ENCODE data around the gene AMACR.
"Not testable (repeated sequence)": the region's sequence is repeated elsewhere in the genome, so short reads cannot be mapped to it uniquely, and the experiment has no call there.

AMACR gene

DNA sequence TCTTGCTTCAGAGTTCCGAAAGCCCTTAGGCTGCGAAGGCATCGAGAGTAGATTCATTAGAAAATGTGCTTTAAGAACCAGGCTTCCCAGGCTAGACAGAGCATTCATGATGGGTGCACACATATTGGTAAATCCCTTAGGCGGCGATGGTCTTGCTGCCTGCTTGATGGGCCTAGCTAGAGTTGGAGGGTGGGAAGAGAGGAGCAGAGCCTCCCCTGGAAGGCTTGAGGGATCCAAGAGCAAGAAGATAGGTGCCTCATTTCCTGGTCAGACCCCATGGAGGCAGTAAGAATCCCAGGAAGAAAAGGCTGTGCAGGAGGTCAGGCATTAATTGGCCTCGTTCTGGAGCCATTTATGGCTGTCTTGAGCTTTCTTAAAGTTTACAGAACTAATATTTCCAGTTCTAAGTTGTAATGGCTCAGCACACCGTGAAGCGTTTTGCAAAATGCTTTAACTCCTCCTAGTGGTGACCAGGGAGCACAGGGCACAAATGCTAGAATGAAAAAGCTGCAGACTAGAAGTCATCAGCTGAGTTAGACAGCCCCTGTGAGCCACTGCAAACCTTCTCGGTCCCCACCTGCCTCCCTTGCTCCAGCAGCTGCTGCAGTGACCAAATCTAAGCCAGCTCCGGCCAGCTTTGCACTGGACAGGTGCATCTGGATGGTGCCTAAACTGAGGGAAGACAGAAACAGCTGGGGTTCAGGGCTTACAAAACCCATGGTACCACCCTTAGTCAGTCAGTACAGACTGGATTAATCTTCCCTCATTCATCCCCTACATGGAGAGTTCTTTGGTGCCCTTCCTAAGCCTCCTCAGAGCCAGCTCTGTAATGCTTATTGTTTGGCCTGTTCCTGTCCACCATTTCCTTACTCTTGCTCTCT, 38.0 kb downstream of the AMACR start:
- no peak for DNase-seq (ENCODE audit: low read depth in 2 of 2, low spot score in 1 of 2)

GRCh38 chr5:33968211-33969005, 39.4 kb downstream of the AMACR start:
- DNase-seq (ENCODE audit: low read depth in 2 of 2, low spot score in 1 of 2) = no peak

GRCh38 chr5:33966805-33967204, 41.0 kb downstream of the AMACR start:
- no peak for DNase-seq (ENCODE audit: low read depth in 2 of 2, low spot score in 1 of 2)

DNA sequence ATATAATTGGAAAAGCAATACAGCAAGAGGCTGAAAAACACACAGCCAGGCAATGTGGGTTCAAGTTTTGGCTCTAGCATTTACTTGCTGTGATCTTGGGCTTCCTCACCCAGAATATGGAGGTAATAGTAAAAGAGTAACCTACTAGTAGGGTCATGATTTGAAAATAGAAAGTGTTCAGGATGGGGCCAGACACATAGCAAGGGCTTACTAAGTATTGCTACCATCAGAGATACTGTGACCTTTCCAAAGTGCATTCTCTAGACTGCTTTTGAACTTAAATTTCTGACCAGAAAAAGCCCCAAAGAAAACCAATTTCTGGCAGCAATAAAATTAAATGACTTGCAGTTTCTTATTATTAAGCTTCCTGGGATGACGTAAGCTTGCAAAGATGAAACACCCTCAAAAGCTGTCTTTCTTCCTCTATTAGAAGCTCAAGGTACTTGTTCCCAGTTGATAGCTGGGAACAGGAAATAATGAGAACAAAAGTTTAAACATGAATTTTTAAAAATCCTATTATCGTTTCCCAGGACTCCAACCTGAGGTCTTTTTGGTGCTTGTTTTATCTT, 43.6 kb downstream of the AMACR start:
- DNase-seq (ENCODE audit: low read depth in 2 of 2, low spot score in 1 of 2) = no peak

DNA sequence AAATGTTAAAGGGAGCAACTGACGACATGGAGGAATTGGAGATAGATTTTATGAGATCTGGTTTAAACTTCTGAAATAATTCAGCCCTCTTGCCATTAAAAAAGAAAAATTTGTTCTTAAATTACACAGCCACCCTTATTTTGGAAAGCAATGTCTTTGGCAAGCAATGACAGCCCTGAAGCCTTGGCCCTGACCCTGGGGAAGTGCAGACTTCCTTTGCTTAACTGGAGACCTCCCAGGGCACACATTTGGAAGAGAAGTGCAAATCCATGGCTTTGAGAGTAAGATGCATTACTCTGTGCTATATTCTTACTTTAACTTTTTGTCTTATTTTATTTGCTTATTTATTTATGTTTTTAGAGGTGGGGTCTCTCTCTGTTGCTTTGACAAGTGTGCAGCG, 49.7 kb downstream of the AMACR start:
- no peak for DNase-seq (ENCODE audit: low read depth in 2 of 2, low spot score in 1 of 2)

DNA sequence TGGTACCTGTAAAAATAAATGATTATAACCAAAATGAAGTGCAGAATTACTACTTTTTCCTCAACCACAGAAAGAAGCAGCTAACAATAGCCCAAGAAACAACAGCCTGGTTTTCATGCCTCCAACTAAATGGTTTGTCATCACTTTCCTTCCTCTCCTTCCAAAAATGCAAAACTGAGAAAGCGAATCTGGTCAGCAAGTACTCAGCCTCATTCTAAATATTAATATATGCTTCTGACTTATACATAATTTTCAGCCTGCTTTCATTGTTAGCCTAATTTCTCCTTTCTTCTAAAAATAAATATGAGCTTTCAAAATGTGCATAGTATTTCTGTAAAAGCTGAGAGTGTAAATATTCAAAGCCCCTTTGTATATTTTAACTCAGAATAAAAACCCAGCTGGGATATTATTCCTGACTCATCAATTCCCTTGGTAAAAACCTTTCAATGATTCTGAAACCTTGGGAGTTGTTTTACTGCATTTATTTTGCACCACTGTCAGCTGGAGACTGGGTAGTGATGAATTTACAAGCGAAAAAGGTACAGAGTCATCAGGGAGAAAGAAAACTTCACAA, 50.2 kb downstream of the AMACR start:
- no peak for DNase-seq (ENCODE audit: low read depth in 2 of 2, low spot score in 1 of 2)

DNA sequence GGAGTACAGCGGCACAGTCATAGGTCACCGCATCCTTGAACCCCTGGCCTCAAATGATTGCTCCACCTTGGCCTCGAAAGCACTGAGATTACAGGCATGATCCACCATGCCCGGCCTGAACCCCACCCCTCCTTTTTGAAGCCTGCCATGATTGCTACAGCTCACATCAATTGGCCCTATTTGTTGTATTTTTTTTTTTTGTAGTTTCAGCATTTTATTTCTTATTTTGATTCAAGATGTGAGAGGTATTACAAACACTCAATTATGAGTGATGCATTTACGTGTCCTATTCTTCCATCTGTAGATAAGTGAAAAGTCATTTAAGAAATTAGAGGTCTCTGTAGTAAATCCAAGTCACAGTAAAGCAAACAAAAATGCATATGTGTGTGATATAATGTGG, 55.7 kb downstream of the AMACR start:
- DNase-seq (ENCODE audit: low read depth in 2 of 2, low spot score in 1 of 2) = not testable (repeated sequence)

DNA sequence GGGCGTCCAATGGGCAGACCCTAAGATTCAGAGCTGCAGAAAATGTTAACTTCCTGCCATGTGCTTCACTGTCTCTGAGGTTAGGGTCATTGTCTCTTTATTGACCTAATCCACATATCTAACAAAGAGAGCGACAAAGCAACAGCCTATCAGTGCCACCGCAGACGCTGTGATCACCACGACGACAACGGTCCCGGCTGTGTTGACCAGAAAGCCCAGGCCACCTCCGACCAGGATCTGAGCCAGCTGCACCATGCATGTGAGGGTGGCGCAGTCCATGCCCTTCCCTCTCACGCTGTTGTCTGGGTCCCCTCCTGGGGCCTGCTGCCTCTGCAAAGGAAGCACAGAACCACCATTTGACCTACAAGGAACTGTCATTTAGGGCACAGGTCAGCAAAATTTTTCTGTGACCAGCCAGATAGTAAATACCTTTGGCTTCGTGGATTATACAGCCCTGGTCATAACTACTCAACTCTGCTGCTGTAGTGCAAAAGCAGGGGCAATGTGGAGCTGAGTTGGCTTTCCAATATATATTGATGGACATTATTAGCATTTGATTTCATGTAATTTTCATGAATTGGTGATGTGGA, 63.2 kb downstream of the AMACR start:
- DNase-seq (ENCODE audit: low read depth in 2 of 2, low spot score in 1 of 2) = no peak

DNA sequence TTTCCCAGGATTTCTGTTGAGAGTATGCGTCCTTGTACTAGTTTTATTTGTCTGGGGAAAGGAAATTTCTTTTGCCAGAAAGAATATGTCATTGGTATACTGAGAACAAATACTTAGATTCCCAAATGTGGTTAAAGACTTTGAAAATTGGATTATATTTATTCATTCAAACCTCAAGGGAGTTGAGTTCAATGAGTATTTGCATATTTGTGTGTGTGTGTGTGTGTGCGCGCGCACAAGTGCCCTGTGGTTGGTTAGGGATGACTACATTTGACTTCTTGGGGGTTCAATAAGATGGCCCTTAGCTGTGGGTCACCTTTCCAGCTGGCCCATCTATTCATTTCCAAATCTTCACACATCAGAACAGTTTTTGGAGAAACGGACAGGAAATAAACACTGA, 66.8 kb downstream of the AMACR start:
- no peak for DNase-seq (ENCODE audit: low read depth in 2 of 2, low spot score in 1 of 2)

DNA sequence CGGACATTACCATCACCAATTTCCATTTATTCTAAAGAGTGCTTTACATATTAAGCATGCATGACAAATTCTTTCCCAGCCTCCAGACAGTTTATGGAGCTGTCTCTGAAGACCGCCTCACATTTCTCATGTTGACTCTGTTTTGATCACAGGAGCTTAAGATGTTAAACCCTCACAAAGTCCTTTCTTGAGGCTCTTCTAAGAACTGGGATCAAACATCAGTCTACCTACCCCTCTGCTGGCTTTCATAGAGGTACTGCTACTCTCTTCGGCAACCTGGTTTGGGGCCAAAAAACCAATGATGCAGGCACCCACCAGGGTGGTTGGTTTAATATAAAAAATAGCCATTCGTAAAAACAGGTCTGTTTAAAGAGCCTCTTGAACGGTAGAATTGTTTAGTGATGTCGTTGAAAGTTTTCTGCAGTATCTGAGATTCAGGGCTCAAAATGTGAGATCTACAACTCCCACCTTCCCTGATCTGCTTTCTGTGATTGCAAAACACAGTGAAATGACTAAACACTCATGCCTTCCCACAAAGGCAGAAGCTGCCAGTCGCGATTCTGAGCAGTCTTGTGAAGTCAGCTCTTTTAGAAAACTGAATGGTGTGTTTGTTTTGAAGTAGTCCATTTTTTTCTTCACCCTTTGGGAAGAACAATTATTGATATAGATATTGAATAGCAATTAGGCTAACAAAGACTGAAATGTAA, 68.1 kb downstream of the AMACR start:
- DNase-seq (ENCODE audit: low read depth in 2 of 2, low spot score in 1 of 2) = no peak

DNA sequence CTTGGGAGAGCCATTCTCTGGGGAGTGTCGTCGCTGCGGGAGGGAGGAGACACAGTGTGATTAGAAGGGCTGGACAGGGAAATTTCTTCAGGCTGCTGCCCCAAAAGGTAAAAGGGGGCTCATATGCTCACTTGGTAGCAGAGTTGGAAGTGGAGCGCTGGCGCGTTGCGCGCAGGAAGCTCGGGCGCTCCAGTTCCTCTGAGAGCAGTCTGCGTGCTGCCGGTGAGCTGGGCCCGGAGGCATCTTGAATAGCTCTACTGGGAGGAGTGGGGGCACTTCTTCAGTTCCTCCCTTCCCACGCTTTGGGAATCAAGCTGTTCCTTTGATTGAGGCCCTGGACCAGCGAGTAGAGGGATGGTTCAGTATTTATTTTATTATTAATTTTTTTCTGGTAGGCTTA, 69.0 kb downstream of the AMACR start:
- DNase-seq (ENCODE audit: low read depth in 2 of 2, low spot score in 1 of 2) = no peak

GRCh38 chr5:33938507-33938796, 69.4 kb downstream of the AMACR start:
- DNase-seq (ENCODE audit: low read depth in 2 of 2, low spot score in 1 of 2) = no peak

- no peak for DNase-seq (ENCODE audit: low read depth in 2 of 2, low spot score in 1 of 2)
Observed at GRCh38 chr5:33937707-33938506, 69.9 kb downstream of the AMACR start.

- DNase-seq (ENCODE audit: low read depth in 2 of 2, low spot score in 1 of 2) = no peak
Observed at GRCh38 chr5:33937017-33937706, 70.7 kb downstream of the AMACR start.

DNA sequence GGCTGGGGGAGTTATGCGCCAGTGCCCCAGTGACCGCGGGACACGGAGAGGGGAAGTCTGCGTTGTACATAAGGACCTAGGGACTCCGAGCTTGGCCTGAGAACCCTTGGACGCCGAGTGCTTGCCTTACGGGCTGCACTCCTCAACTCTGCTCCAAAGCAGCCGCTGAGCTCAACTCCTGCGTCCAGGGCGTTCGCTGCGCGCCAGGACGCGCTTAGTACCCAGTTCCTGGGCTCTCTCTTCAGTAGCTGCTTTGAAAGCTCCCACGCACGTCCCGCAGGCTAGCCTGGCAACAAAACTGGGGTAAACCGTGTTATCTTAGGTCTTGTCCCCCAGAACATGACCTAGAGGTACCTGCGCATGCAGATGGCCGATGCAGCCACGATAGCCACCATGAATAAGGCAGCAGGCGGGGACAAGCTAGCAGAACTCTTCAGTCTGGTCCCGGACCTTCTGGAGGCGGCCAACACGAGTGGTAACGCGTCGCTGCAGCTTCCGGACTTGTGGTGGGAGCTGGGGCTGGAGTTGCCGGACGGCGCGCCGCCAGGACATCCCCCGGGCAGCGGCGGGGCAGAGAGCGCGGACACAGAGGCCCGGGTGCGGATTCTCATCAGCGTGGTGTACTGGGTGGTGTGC, 71.4 kb downstream of the AMACR start, which contains the start of gene RXFP3:
TSS of gene RXFP3 (plus strand) at position 6 of the 636 bp plus-strand sequence. CDS start at position 361, 355 bp downstream.
- DNase-seq (ENCODE audit: low read depth in 2 of 2, low spot score in 1 of 2) = no peak
